ENCODE data around the gene LILRB3.

LILRB3 gene

GRCh38 chr19:54169149-54169740, 53.6 kb downstream of the LILRB3 start:
- Histone ChIP-seq H3K9me3 (ENCODE audit: control insufficient read depth, low read depth, low read length) (no peaks in the 10 kb centered on the region), H3K4me1 (ENCODE audit: control insufficient read depth, low read depth, low read length) (peaks cover 3% of the 10 kb centered on the region), H3K9ac (ENCODE audit: low read length) (no peak overlapping the region), H3K4me3 (ENCODE audit: low read length) (no peak overlapping the region), H3K36me3 (ENCODE audit: control insufficient read depth, low read depth, low read length) (no peaks in the 10 kb centered on the region), H3K27ac (ENCODE audit: low read length) (no peak overlapping the region), H3K27me3 (ENCODE audit: control insufficient read depth, insufficient read depth, low read length) (no peaks in the 10 kb centered on the region)

GRCh38 chr19:54168174-54168917, 54.5 kb downstream of the LILRB3 start:
- H3K4me3 ChIP-seq (ENCODE audit: low read length) = no peak overlapping the region
- H3K4me1 ChIP-seq (ENCODE audit: control insufficient read depth, low read depth, low read length) = peaks cover 1% of the 10 kb centered on the region
- peaks cover 4% of the 10 kb centered on the region for H3K27me3 ChIP-seq (ENCODE audit: control insufficient read depth, insufficient read depth, low read length)
- H3K9me3 ChIP-seq (ENCODE audit: control insufficient read depth, low read depth, low read length) = no peaks in the 10 kb centered on the region
- H3K36me3 ChIP-seq (ENCODE audit: control insufficient read depth, low read depth, low read length) = no peaks in the 10 kb centered on the region
- no peak overlapping the region for H3K9ac ChIP-seq (ENCODE audit: low read length)
- H3K27ac ChIP-seq (ENCODE audit: low read length) = no peak overlapping the region
